Left lung (tissue), 10 donors: ENCODE measurements around the gene COL5A1. TPM values are rescaled to one million over a fixed set of nuclear protein-coding genes. Genes with fewer than 3 reads are reported as not detected.
A peak's percentile ranks its signal among the peaks of the same experiment; 100 is the strongest.

Source experiments
- ATAC-seq: fragments of 200-7000 bp; cut with Tn5 transposase; one replicate; pipeline ENCODE4 v1.9.1; 2020; ENCODE audit warnings: moderate library complexity
- DNase-seq, 4 donors: peaks; one replicate each; pipeline ENCODE4 v3.0.0-alpha.2; 2013 to 2020
- H3K27ac ChIP-seq, 2 donors: fragments of 200-600 bp; sonication (generic) in 1 of 2; one replicate each; pipeline versions ENCODE4 v1.5.0 to v1.8.0; 2020 to 2021
- H3K27me3 ChIP-seq, 2 donors: fragments of 200-600 bp; sonication (generic) in 1 of 2; one replicate each; pipeline versions ENCODE4 v1.5.0 to v1.8.0; 2020 to 2021
- H3K36me3 ChIP-seq, 2 donors: fragments of 200-600 bp; sonication (generic) in 1 of 2; one replicate each; pipeline versions ENCODE4 v1.5.0 to v1.8.0; 2020 to 2021
- H3K4me1 ChIP-seq, 2 donors: fragments of 200-600 bp; one replicate each; pipeline ENCODE4 v1.8.0; 2021
- H3K4me3 ChIP-seq, 2 donors: fragments of 200-600 bp; sonication (generic) in 1 of 2; one replicate each; pipeline versions ENCODE4 v1.5.0 to v1.8.0; 2020 to 2021; ENCODE audit warnings: mild to moderate bottlenecking in 1 of 2
- H3K9me3 ChIP-seq, 2 donors: fragments of 200-600 bp; sonication (generic) in 1 of 2; one replicate each; pipeline versions ENCODE4 v1.5.0 to v1.8.0; 2020 to 2021
- CTCF ChIP-seq, 2 donors: fragments of 200-600 bp; sonication (generic) in 1 of 2; IDR thresholded peaks; one replicate each; pipeline versions ENCODE4 v1.5.0 to v1.8.0; 2021; ENCODE audit warnings: antibody characterized with exemption in 2 of 2
- intact Hi-C, 2 donors: fragments of 100-400 bp; cut with DNase I; formaldehyde crosslinking; loops; one replicate each; pipeline versions ENCODE4 v1.11.2 to v1.14.2; 2022
- polyA plus RNA-seq, 6 donors: library from polyadenylated mRNA; unstranded; fragments of 120-200 nt; gene quantifications; one replicate each; pipeline ENCODE4 v1.2.1, GENCODE V29; 2013; ENCODE audit not compliant: insufficient read length in 6 of 6
- total RNA-seq, 2 donors: library from RNA; stranded (reverse); fragmentation: NEBNext Ultra II Directional; extraction: Animal tissue kit (Norgen Biotek cat#: 25700); gene quantifications; one replicate each; pipeline ENCODE4 v1.2.1, GENCODE V29; 2021
- donor health status: DM: no; HTN: yes; CAD: no.
- donor health status: DM: no; HTN: no; CAD: no.

The COL5A1 gene
- total and polyA plus RNA-seq, 8 donors = 168 to 357 (median 213) TPM

GRCh38 chr9:134705786-134706185 lies 64.2 kb downstream of the COL5A1 start:
- H3K36me3 ChIP-seq = peaks cover 0 to 4% of the 10 kb centered on the region in 2 donors
- DNase-seq = no peak
- ATAC-seq = no peak
- H3K27ac ChIP-seq = peak overlapping the region in 1 of 2 donors; percentile 83
- peaks cover 4% of the 10 kb centered on the region in 2 donors for H3K4me1 ChIP-seq
- intact Hi-C loops = no loop called here
- no peak for TF ChIP-seq CTCF (IDR thresholded peaks at IDR 0.05)
- no peak overlapping the region for H3K4me3 ChIP-seq
- no peaks in the 10 kb centered on the region for H3K27me3 ChIP-seq
- no peaks in the 10 kb centered on the region for H3K9me3 ChIP-seq

- ATAC-seq (no peak), DNase-seq (no peak)
- H3K27ac ChIP-seq = peak overlapping the region in 1 of 2 donors; percentile 83
- no peaks in the 10 kb centered on the region for H3K9me3 ChIP-seq
- no peak for TF ChIP-seq CTCF (IDR thresholded peaks at IDR 0.05)
- H3K36me3 ChIP-seq = no peaks in the 10 kb centered on the region
- intact Hi-C loops = no loop called here
- H3K4me3 ChIP-seq = no peak overlapping the region
- no peaks in the 10 kb centered on the region for H3K27me3 ChIP-seq
- peaks cover 4% of the 10 kb centered on the region in 2 donors for H3K4me1 ChIP-seq
Measured at GRCh38 chr9:134706522-134706921, 64.9 kb downstream of the COL5A1 start.

- Histone ChIP-seq H3K4me1 (peaks cover 4% of the 10 kb centered on the region in 2 donors), H3K27me3 (no peaks in the 10 kb centered on the region), H3K9me3 (no peaks in the 10 kb centered on the region), H3K27ac (peak overlapping the region in 1 of 2 donors; percentile 83), H3K36me3 (no peaks in the 10 kb centered on the region), H3K4me3 (no peak overlapping the region)
- TF ChIP-seq CTCF (IDR thresholded peaks at IDR 0.05) = no peak
- DNase-seq (peak; percentile 65 to 96 (median 84)), ATAC-seq (peak; percentile 57)
- intact Hi-C loops = no loop called here
Measured at GRCh38 chr9:134707031-134707680, 65.6 kb downstream of the COL5A1 start.

GRCh38 chr9:134707731-134708671 lies 66.4 kb downstream of the COL5A1 start:
- no peak for TF ChIP-seq CTCF (IDR thresholded peaks at IDR 0.05)
- no peaks in the 10 kb centered on the region for H3K36me3 ChIP-seq
- no peak overlapping the region for H3K4me3 ChIP-seq
- intact Hi-C loops = no loop called here
- DNase-seq = peak in 1 of 4 donors; percentile 67
- peaks cover 3 to 4% of the 10 kb centered on the region in 2 donors for H3K4me1 ChIP-seq
- H3K27me3 ChIP-seq = no peaks in the 10 kb centered on the region
- no peaks in the 10 kb centered on the region for H3K9me3 ChIP-seq
- H3K27ac ChIP-seq = peak overlapping the region in 1 of 2 donors; percentile 83
- ATAC-seq = no peak

GRCh38 chr9:134708672-134709038 lies 67.1 kb downstream of the COL5A1 start:
- Histone ChIP-seq H3K36me3 (no peaks in the 10 kb centered on the region), H3K4me3 (no peak overlapping the region), H3K27me3 (no peaks in the 10 kb centered on the region), H3K4me1 (peaks cover 0 to 4% of the 10 kb centered on the region in 2 donors), H3K27ac (peak overlapping the region in 1 of 2 donors; percentile 83), H3K9me3 (no peaks in the 10 kb centered on the region)
- intact Hi-C loops = no loop called here
- DNase-seq = peak in 1 of 4 donors; percentile 45
- no peak for ATAC-seq
- no peak for TF ChIP-seq CTCF (IDR thresholded peaks at IDR 0.05)
